Measurements from ENCODE around the gene SEMA4D.
A peak's percentile ranks its signal among the peaks of the same experiment; 100 is the strongest.
"Not testable (repeated sequence)": the region's sequence is repeated elsewhere in the genome, so short reads cannot be mapped to it uniquely, and the experiment has no call there.

The SEMA4D gene

DNA sequence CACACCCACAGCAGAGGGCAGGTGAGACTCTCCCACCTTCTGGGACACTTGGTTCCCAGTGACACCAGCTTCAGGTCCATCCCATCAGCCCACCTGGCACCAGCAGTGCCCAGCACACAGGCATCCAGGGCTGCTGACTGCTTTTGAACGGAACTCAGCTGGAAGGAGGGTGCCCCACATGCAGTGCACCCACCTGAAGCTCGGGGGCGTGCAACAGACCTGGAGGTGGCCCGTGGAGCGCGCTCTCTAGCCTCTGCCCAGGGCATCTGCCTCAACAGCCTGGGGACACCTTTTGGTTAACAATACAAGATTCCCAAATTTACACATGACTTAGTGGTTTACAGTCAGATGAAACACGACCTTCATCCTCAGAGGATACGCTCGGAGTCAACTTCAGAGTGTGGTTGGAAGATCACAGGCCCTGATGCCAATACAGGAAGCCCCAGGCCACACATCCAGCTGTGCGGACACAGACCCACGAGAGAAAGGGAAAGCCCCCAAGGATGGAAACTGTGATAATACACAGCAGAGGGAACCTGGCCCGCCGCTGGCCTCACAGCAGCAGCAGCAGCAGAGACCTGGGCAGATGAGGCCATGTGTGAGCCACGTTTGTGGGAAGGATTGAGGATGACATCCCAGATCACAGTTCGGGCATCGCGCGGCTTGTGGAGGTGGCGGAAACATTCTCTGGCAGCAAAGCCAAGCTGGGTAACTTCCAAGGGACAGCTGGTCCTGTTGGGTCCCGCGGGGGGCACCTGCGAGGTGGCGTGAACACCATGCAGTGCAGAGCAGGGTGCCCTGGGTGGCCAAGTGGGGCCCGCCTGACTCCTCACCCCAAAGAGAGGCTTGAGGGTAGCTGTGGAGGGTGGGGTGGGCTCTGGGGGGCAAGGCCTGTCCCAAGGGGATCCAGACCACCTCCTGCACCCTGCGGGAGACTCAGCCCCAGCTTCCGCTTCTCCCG is 115.6 kb downstream of the SEMA4D start:
- peak; percentile 44 for DNase-seq

DNA sequence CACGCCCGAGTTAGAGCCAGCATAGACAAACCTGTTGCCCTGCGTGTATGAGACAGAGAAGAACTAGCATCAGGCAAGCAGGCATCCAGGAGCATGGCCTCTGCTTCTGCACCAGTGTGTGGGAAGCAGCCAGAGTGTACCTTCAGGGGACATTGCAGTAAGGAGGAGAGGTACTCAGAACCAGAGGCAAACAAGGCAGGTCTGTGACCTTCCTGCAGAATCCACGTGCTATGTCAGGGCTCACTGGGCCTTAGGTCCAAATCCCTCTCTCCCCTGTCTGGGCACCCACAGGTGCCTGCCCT is 116.7 kb downstream of the SEMA4D start:
- no peak for DNase-seq

GRCh38 chr9:89380437-89381307 is 117.2 kb downstream of the SEMA4D start:
- DNase-seq: no peak

DNA sequence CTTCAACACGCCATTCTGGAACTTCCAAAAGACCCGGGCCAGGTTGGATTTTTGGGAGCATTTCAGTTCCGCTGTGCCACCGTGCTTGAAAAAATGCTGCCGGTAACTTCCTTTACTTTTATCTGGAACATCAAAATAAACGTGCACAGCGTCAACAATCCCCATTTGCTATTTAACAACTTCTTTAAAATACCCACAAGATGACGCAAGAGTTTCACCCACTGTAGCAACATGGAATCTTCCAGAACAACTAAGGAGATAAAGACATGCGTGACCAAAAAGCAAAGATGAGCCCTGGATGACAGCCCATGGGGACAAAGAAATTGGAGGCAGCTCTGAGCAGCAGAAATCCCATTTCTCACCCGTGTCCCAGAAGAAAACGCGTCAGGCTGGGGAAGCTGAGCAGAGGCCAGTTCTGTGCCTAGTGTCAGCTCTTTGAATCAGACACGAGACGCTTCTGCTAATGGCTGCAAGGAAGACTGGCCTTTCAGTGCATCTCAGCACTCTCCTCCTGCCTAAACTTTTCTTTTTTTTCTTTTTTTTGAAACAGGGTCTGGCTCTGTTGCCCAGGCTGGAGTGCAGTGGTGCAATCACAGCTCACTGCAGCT is 118.3 kb downstream of the SEMA4D start:
- DNase-seq: no peak

DNA sequence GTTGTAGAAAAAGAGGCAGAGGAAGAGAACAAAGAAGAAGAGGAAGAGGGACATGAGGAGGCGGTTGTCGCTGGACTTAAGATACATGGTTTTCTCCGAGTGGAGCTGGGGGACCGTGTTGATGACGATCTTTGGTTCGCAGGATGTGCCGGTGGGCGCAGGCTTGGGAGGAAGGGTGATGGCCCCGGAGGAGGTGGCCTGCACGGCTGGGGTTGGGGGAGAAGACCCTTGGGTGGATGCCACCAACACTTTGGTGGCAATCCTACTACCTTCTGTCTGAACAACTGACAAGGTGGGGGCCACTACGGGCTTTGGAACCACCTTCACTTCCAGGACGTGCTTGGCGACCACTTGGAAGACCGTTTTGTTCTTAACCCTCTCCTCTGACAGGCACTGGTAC is 118.9 kb downstream of the SEMA4D start:
- no peak for DNase-seq

GRCh38 chr9:89378541-89378940 is 119.4 kb downstream of the SEMA4D start:
- no peak for DNase-seq

DNA sequence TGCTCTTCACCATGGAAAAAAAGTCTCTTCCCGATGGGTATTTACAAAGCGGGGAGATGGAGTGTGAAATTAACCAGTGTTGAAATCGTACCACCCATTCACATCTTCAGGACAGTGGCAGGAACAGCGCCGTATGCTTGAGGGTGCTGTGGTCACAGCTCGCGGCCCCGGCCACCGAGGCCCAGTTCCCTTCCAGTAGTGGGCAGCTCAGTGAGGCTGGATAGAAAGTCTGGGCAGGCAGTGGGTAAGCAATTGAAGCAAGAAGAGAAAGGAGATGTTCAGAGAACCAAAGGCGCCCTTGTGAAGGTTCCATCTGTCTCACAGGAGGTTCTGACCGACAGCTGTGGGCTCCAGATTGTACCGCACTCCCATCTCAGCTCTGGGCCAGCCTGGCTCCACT is 120.5 kb downstream of the SEMA4D start:
- no peak for DNase-seq

DNA sequence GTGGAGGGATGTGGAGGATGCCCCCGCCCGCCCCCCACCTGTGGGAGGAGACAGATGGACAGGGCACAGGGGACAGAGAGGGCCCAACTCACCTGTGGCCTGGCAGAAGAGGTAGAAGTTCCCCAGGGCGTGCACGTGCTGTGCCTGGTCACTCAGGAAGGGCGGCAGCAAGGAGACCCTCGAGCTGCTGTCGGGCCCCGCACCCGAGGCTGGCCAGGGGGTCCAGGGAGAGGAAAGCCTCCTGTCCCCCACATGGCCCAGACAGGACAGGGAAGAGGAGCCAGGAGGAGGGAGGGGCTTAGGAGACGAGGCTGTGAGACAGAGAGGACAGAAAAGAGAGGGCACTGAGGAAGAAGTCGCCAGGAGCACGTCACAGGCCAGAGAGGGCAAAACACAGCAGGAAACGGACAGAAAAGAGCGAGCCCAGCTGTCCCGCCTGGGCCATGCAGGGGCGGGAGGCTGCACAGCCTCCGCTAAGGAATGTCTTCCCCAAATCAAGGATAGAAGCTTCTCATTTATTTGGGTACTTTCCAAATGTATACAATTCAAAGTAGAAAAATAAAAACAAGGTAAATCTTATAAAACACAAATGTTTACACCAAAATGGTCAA is 121.1 kb downstream of the SEMA4D start:
- DNase-seq: no peak

- no peak for DNase-seq
These were observed 121.6 kb downstream of the SEMA4D start for GRCh38 chr9:89376286-89376685.

- DNase-seq: no peak
These were observed 122.6 kb downstream of the SEMA4D start for GRCh38 chr9:89375191-89375760.

DNA sequence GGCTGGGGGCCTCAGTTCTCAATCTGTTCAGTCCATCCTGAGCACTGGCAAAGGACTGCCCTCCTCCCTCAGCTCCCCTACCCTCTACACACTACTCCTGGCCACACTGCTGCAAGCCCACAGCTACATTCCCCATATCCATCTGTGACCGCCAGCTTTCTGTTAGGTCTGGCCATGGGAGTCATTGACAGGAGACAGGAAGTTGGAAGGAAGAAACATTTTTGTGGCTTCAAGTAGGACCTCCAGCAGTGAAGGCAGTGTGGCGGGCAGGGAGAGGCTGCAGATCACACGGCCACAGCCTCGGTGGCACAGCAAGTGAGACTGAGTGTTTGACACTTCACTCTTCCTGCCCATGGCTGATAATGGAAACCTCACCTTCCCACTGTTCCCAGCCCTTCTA is 123.7 kb downstream of the SEMA4D start:
- no peak for DNase-seq

GRCh38 chr9:89372979-89373378 is 124.9 kb downstream of the SEMA4D start:
- no peak for DNase-seq

GRCh38 chr9:89372230-89372816 is 125.6 kb downstream of the SEMA4D start:
- DNase-seq: peak; percentile 39

DNA sequence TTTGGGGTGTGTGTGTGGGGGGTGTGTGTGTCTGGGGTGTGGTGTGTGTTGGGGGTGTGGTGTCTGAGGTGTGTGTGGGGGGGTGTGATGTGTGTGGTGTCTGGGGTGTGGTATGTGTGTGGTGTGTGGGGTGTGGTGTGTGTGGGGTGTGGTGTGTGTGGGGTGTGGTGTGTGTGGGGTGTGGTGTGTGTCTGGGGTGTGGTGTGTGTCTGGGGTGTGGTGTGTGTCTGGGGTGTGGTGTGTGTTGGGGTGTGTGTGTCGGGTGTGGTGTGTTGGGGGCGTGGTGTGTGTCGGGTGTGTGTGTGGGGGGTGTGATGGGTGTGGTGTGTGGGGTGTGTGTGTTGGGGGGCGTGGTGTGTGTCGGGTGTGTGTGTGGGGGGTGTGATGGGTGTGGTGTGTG is 126.1 kb downstream of the SEMA4D start:
- not testable (repeated sequence) for DNase-seq

DNA sequence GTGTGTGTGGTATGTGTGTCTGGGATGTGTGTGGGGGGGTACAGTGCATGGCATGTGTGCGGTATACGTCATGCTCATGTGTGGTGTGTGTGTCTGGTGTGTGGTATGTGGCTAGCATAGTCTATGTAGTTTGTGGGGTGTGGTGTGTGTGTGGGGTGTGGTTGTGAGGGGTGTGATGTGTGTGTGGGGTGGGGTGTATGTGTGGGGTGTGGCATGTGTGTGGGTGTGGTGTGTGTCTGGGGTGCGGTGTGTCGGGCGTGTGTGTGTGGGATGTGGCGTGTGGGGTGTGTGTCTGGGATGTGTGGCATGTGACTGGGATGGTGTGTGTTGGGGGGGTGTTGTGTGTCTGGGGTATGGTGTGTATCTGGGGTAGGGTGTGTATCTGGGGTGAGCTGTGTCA is 127.3 kb downstream of the SEMA4D start:
- DNase-seq: no peak

DNA sequence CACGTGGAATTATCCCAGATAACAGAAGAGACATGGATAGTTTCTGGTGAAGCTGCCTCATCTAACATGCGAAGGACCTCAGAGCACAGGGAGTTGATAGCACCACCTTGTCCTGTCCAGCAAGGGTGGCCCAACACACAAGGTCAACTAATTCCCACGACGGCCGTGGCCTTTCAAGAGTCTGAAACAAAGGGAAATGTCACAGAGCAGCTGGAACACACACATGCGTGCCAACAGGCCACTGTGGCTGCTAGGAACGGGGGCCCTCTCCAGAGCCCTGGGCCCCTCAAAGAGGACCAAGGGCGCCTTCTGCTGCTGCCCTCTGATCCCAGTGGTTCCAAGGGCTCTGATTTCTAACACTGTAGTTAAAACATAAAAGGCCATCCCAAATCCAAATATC is 128.9 kb downstream of the SEMA4D start:
- DNase-seq: no peak

- no peak for DNase-seq
These were observed 129.4 kb downstream of the SEMA4D start for GRCh38 chr9:89368550-89368949.

DNA sequence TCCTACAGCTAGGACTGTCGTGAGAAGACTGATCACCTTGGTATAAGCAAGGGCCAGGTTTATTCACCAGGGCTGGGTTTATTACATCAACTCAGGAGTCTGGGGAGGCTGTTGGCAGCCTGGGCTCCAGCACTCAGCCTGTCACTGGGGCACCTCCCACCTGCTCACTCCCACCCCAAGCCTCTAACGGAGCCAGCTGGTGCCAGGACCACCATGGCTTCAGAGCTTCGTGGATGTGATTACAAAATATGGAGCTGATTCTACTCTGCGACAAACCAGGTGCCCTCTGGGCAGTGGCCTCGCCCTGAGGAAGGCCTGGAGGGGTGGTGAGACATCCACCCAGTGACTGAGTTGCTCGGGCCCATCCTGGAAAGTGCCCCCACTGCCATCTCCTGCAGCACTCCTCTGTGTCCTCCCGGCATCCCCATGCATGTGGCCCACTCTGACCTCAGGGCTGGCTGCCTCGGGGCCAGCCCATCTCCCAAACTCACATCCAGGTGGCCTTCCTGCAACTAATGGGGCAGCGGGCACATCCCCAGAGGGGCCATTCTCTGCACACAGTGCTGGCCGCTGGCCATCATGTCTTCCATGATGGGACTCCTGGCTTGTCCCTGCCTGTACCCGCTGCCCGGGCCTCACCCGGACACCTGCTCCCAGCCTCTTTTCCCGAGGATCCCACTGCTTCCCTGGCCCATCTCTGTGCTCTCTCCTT is 130.0 kb downstream of the SEMA4D start:
- no peak for DNase-seq

DNA sequence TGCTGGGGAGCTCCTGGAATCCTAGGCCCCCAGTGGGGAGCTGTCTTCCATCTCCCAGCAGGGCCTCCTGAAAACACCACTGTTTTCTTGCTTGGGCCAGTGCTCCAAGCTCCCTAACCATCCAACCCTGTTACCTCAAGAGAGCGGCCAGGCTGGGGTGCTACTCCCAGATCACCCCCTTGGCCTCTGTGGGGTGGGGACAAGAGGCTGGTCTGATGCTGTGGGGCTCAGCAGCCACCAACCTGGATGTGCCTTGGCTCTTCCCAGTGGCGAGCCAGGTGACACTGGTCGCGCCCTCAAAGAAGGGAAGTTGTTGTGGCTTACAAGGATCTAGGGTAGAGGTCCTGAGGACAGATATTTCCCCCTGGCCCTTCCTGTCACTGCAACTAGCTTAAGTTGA is 130.6 kb downstream of the SEMA4D start:
- no peak for DNase-seq

- peak; percentile 48 for DNase-seq
These were observed 131.2 kb downstream of the SEMA4D start for GRCh38 chr9:89366711-89367110.

DNA sequence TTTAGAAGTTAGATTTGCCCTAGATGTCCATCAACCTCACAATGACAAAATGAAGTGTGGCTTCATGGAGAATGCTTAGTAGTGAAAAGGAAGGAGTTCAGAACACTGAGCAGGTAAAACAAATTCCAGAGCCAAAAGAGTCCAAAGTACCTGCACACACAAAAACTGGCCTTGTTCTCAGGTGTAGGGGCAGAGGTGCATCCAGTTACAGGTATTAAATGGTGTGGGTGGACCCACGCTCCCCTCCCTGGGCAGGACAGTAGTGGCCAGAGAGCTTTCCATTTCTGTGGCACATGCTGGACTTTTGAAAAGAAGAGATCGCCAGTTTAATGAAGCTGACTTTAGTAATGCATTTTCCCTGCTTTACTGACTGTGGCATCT is 132.4 kb downstream of the SEMA4D start:
- no peak for DNase-seq

Data from activated CD4-positive, alpha-beta T cell treated with anti-CD3 and anti-CD28 coated beads for 48 hours (primary cell).